ENCODE data around the gene LLGL2. TPM values are rescaled to one million over a fixed set of nuclear protein-coding genes. Genes with fewer than 3 reads are reported as not detected.

Gene LLGL2
- polyA plus RNA-seq, 1 donor (not counting 4 experiments of a cell fraction or from before 2014, with no cell fraction given): 13.8 TPM

- no peak overlapping the region for H3K27ac ChIP-seq (ENCODE audit: control insufficient read depth, insufficient read depth, low read length)
- H3K27me3 ChIP-seq (ENCODE audit: control insufficient read depth, extremely low read depth, insufficient read depth, low read length): peaks cover 12% of the 10 kb centered on the region
- no peak overlapping the region for H3K4me3 ChIP-seq (ENCODE audit: control insufficient read depth in 2 of 3, extremely low read depth in 1 of 3, insufficient read depth in 2 of 3, low read depth in 1 of 3, low read length in 3 of 3)
- DNase-seq (ENCODE audit: low read depth, low spot score) (no peak), FAIRE-seq (no peak)
- no peaks in the 10 kb centered on the region for H3K9me1 ChIP-seq (ENCODE audit: control insufficient read depth, extremely low read depth, insufficient read depth, low read length)
- H3K36me3 ChIP-seq (ENCODE audit: control insufficient read depth in 2 of 2, extremely low read depth in 1 of 2, insufficient read depth in 2 of 2, low read length in 2 of 2): no peaks in the 10 kb centered on the region
- H3K79me2 ChIP-seq (ENCODE audit: control insufficient read depth, insufficient read depth, low read length): no peaks in the 10 kb centered on the region
- no peaks in the 10 kb centered on the region for H3K9me3 ChIP-seq (ENCODE audit: control insufficient read depth, low read depth, low read length)
- H3K4me1 ChIP-seq (ENCODE audit: control insufficient read depth, extremely low read depth, insufficient read depth, low read length): peaks cover 6% of the 10 kb centered on the region
- dilution Hi-C loops (cut with MboI; ENCODE audit: extremely low pct_ligation_motif_present, low sequenced_read_pairs): no loop called here
- H4K20me1 ChIP-seq (ENCODE audit: control insufficient read depth, extremely low read depth, insufficient read depth, low read length): no peaks in the 10 kb centered on the region
- no peak overlapping the region for H2AFZ ChIP-seq (ENCODE audit: control insufficient read depth, low read length)
- peak; percentile 81 to 89 (median 86) for TF ChIP-seq CTCF (optimal IDR thresholded peaks at IDR 0.05 in 1 of 3, IDR thresholded peaks at IDR 0.05 in 1 of 3, conservative IDR thresholded peaks at IDR 0.05 in 1 of 3; ENCODE audit: extremely low read depth in 1 of 3, insufficient read depth in 2 of 3, low read length in 3 of 3)
- no peak for TF ChIP-seq EZH2 (IDR thresholded peaks at IDR 0.05; ENCODE audit: low read length)
- H3K4me2 ChIP-seq (ENCODE audit: control insufficient read depth, extremely low read depth, insufficient read depth, low read depth, low read length): no peak overlapping the region
- no peak overlapping the region for H3K9ac ChIP-seq (ENCODE audit: control insufficient read depth, extremely low read depth, insufficient read depth, low read length)
Observed at GRCh38 chr17:75601057-75601987, 75.8 kb downstream of the LLGL2 start.

GRCh38 chr17:75602644-75603043 lies 77.1 kb downstream of the LLGL2 start:
- peaks cover 6% of the 10 kb centered on the region for H3K4me1 ChIP-seq (ENCODE audit: control insufficient read depth, extremely low read depth, insufficient read depth, low read length)
- FAIRE-seq: no peak
- no peaks in the 10 kb centered on the region for H4K20me1 ChIP-seq (ENCODE audit: control insufficient read depth, extremely low read depth, insufficient read depth, low read length)
- H2AFZ ChIP-seq (ENCODE audit: control insufficient read depth, low read length): no peak overlapping the region
- dilution Hi-C loops (cut with MboI; ENCODE audit: extremely low pct_ligation_motif_present, low sequenced_read_pairs): no loop called here
- no peaks in the 10 kb centered on the region for H3K79me2 ChIP-seq (ENCODE audit: control insufficient read depth, insufficient read depth, low read length)
- peaks cover 8% of the 10 kb centered on the region for H3K27me3 ChIP-seq (ENCODE audit: control insufficient read depth, extremely low read depth, insufficient read depth, low read length)
- H3K9ac ChIP-seq (ENCODE audit: control insufficient read depth, extremely low read depth, insufficient read depth, low read length): no peak overlapping the region
- no peaks in the 10 kb centered on the region for H3K9me1 ChIP-seq (ENCODE audit: control insufficient read depth, extremely low read depth, insufficient read depth, low read length)
- TF ChIP-seq CTCF (optimal IDR thresholded peaks at IDR 0.05 in 1 of 3, IDR thresholded peaks at IDR 0.05 in 1 of 3, conservative IDR thresholded peaks at IDR 0.05 in 1 of 3; ENCODE audit: extremely low read depth in 1 of 3, insufficient read depth in 2 of 3, low read length in 3 of 3): no peak
- no peak for TF ChIP-seq EZH2 (IDR thresholded peaks at IDR 0.05; ENCODE audit: low read length)
- no peaks in the 10 kb centered on the region for H3K9me3 ChIP-seq (ENCODE audit: control insufficient read depth, low read depth, low read length)
- no peaks in the 10 kb centered on the region for H3K36me3 ChIP-seq (ENCODE audit: control insufficient read depth in 2 of 2, extremely low read depth in 1 of 2, insufficient read depth in 2 of 2, low read length in 2 of 2)
- DNase-seq (ENCODE audit: low read depth, low spot score): no peak
- no peak overlapping the region for H3K4me2 ChIP-seq (ENCODE audit: control insufficient read depth, extremely low read depth, insufficient read depth, low read depth, low read length)
- no peak overlapping the region for H3K4me3 ChIP-seq (ENCODE audit: control insufficient read depth in 2 of 3, extremely low read depth in 1 of 3, insufficient read depth in 2 of 3, low read depth in 1 of 3, low read length in 3 of 3)
- H3K27ac ChIP-seq (ENCODE audit: control insufficient read depth, insufficient read depth, low read length): no peak overlapping the region

All from keratinocyte (primary cell).